ENCODE data around the gene ELMO1. TPM values are rescaled to one million over a fixed set of nuclear protein-coding genes. Genes with fewer than 3 reads are reported as not detected.

The ELMO1 gene
- total and polyA plus RNA-seq, 2 of the 13 experiments (the other 11 are each of a cell fraction or from before 2014, with no cell fraction given) = 0.11 to 0.17 TPM

- no peak for TF ChIP-seq KLF11 (CRISPR knock-in tag; IDR thresholded peaks at IDR 0.05)
- no peak for TF ChIP-seq PCBP1 (IDR thresholded peaks at IDR 0.05; ENCODE audit: borderline replicate concordance, low read depth, low read length)
- no peak for TF ChIP-seq ZSCAN22 (CRISPR knock-in tag; IDR thresholded peaks at IDR 0.05)
- no peak for TF ChIP-seq GTF3A (CRISPR knock-in tag; conservative IDR thresholded peaks at IDR 0.05)
- no peak for TF ChIP-seq ZNF747 (CRISPR knock-in tag; IDR thresholded peaks at IDR 0.05; ENCODE audit: borderline replicate concordance)
- TF ChIP-seq MNT (IDR thresholded peaks at IDR 0.05) = no peak
- TF ChIP-seq GLI4 (CRISPR knock-in tag; IDR thresholded peaks at IDR 0.05; ENCODE audit: borderline replicate concordance) = no peak
- TF ChIP-seq ZNF615 (CRISPR knock-in tag; IDR thresholded peaks at IDR 0.05; ENCODE audit: borderline replicate concordance) = no peak
- TF ChIP-seq LRRFIP1 (CRISPR knock-in tag; conservative IDR thresholded peaks at IDR 0.05) = no peak
- ChIA-PET CTCF (ENCODE audit: low intra/inter-chr PET ratio, low total read pairs) (no interaction called here), POLR2A (no interaction called here)
- no peaks in the 10 kb centered on the region for H3K79me2 ChIP-seq (ENCODE audit: insufficient read depth, low read length)
- no TSS peak for BruUV-seq (replicated peaks)
- no peaks in the 10 kb centered on the region for H3K36me3 ChIP-seq (replicated peaks in 1 of 2; ENCODE audit: control insufficient read depth in 1 of 2, insufficient read depth in 2 of 2, low read length in 2 of 2)
- H3K4me1 ChIP-seq (ENCODE audit: insufficient read depth, low read length) = no peaks in the 10 kb centered on the region
- H3K9me3 ChIP-seq (ENCODE audit: low read length) = no peaks in the 10 kb centered on the region
- in situ Hi-C loops (cut with HindIII; ENCODE audit: extremely low pct_ligation_motif_present, low pct_unique_long_range_greater_than_20kb) = loop anchor here (10.0 kb wide), 1 partner anchor 228 kb away; no protein-coding TSS in a partner anchor
- H3K4me2 ChIP-seq (ENCODE audit: low read depth, low read length) = no peak overlapping the region
- DNase-seq (ENCODE audit: low spot score) (no peak), FAIRE-seq (no peak), ATAC-seq (no peak)
- H2AFZ ChIP-seq (ENCODE audit: low read length) = no peak overlapping the region
- no peaks in the 10 kb centered on the region for H3K27me3 ChIP-seq (ENCODE audit: control insufficient read depth in 1 of 2, insufficient read depth in 2 of 2, low read length in 2 of 2)
- H3K27ac ChIP-seq (ENCODE audit: extremely low read length, insufficient read depth, low read length) = no peak overlapping the region
- H3K4me3 ChIP-seq (replicated peaks in 1 of 3; ENCODE audit: insufficient read depth in 1 of 3, low read depth in 2 of 3, low read length in 3 of 3) = no peak overlapping the region
- intact Hi-C loops (cut with micrococcal nuclease; ENCODE audit: unreplicated experiment) = no loop called here
- H4K20me1 ChIP-seq (ENCODE audit: insufficient read depth, low read length) = no peaks in the 10 kb centered on the region
- no peak overlapping the region for H3K9ac ChIP-seq (ENCODE audit: insufficient read depth, low read depth, low read length)
- 23% methylated on average over 2 of the region's 2 CpGs for WGBS (ENCODE audit: low lambda C conversion rate)
Measured at GRCh38 chr7:37286454-37286832, 162.2 kb downstream of the ELMO1 start.

Measured in HepG2 (cell line).